ENCODE data around the gene FGF7. TPM values are rescaled to one million over a fixed set of nuclear protein-coding genes. Genes with fewer than 3 reads are reported as not detected.
A peak's percentile ranks its signal among the peaks of the same experiment; 100 is the strongest.

Gene FGF7
- total and polyA plus RNA-seq, 9 of the 15 experiments (the other 6 are each of a cell fraction or from before 2014, with no cell fraction given): not detected

DNA sequence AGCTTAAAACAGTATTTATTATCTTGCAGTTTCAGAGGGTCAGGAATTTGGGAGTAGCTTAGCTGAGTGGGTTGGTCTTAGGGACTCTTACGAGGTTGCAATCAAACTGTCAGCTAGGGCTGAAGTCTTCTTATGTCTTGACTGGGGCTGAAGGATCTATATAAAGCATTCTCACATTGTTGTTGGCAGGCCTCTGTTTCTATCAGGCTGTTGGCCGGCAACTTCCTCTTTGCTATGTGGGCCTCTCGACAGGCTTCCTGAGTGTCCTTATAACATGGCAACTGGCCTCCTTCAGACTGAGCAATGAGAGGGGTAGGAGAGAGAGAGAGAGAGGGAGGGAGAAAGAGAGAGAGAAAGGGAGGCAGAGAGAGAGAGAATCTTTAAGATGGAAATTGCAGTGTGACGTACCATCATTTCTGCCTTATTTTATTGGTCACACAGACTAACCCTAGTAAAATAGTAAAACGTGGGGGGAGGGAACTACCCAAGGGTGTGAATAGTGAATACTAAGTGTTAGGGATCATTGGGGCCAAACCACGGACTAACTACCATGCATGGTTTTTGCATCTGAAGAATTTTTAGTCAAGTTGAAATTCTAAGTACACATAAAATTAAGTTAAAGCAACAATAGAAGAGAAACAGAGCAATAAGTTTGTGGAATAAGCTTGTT is 16.1 kb downstream of the FGF7 start (continued):
- TF ChIP-seq ZBTB40 (IDR thresholded peaks at IDR 0.05) (no peak), ZBTB40 (CRISPR knock-in tag; IDR thresholded peaks at IDR 0.05) (no peak), HMGN3 (IDR thresholded peaks at IDR 0.05; ENCODE audit: borderline replicate concordance, extremely low read depth, insufficient read length, low read depth, low read length) (no peak), BDP1 (IDR thresholded peaks at IDR 0.05; ENCODE audit: insufficient read depth, insufficient read length) (no peak), ATF1 (CRISPR knock-in tag; IDR thresholded peaks at IDR 0.05) (no peak), ATF1 (tag; IDR thresholded peaks at IDR 0.05) (0 out of 2 replicates have a peak, but pooled peaks have one; percentile 38), ZNF639 (CRISPR knock-in tag; conservative IDR thresholded peaks at IDR 0.05 in 1 of 2, IDR thresholded peaks at IDR 0.05 in 1 of 2) (peak in 1 of 2 experiments; percentile 53; a peak in 1 of 4 replicates), CEBPB (tag; IDR thresholded peaks at IDR 0.05) (peak; percentile 21; the same call in 1 of the 2 replicates), XRCC3 (IDR thresholded peaks at IDR 0.05) (no peak), ATF2 (CRISPR knock-in tag; IDR thresholded peaks at IDR 0.05) (no peak), ZNF766 (CRISPR knock-in tag; conservative IDR thresholded peaks at IDR 0.05) (0 out of 2 replicates have a peak, but pooled peaks have one; percentile 41), POLR2AphosphoS5 (IDR thresholded peaks at IDR 0.05; ENCODE audit: control insufficient read depth, insufficient read depth, low read depth, low read length) (no peak), ZFP1 (CRISPR knock-in tag; IDR thresholded peaks at IDR 0.05) (no peak)
